ENCODE data around the gene SLC35D2.

Gene SLC35D2

DNA sequence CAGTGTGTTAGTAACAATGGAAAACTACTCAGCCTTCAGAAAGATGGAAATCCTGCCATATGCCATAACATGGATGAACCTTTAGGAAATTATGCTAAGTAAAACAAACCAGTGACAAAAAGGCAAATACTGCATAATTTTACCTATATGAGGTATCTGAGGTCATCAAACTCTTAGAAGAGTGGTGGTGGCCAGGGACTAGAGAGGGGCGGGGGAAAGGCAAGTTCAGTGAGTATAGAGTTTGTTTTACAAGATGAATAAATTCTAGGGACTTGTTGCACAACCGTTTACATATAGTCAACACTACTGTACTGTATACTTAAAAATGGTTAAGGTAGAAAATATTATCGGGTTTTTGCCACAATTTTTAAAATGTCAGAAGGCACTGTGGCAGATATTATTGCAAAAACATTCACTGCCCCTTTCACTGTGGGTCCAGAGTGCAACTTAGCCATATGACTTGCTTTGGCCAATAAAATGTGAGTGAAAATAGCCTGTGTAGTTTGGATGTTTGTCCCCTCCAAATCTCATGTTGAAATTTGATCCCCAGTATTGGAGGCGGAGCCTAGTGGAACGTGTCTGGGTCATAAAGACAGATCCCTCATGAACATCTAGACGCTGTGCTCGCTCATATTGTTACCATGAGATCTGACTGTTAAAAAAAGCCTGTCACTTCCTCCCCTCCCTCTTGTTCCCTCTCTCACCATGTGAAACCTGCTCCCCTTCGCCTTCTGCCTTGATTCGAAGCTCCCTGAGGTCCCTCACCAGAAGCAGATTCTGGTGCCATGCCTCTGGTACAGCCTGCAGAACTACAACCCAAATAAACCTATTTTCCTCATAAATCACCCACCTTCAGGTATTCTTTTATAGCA is 25.1 kb upstream of the SLC35D2 start:
- no peaks in the 10 kb centered on the region for H3K27me3 ChIP-seq (ENCODE audit: insufficient read depth, low read length, poor library complexity)
- H3K36me3 ChIP-seq (ENCODE audit: control insufficient read depth, insufficient read depth, low read length), result peaks cover 2% of the 10 kb centered on the region
- peaks cover 6% of the 10 kb centered on the region for H3K79me1 ChIP-seq (ENCODE audit: low read length)
- H2BK15ac ChIP-seq (replicated peaks; ENCODE audit: low read depth), result no peak overlapping the region
- no peak for DNase-seq
- no peak overlapping the region for H3K27ac ChIP-seq (ENCODE audit: low read depth, low read length)
- H3K4ac ChIP-seq (ENCODE audit: low read depth, low read length), result no peak overlapping the region
- no peak overlapping the region for H3K4me2 ChIP-seq (ENCODE audit: low read length)
- H3K79me2 ChIP-seq (ENCODE audit: control insufficient read depth, insufficient read depth, low read length), result peaks cover 34% of the 10 kb centered on the region
- no peak overlapping the region for H3K18ac ChIP-seq (ENCODE audit: low read length)
- no CpG with 5 or more reads among the region's 9 CpGs for WGBS (ENCODE audit: extremely low coverage, insufficient coverage, low lambda C conversion rate)
- H3K23ac ChIP-seq (ENCODE audit: low read length), result no peak overlapping the region
- no peak overlapping the region for H3K56ac ChIP-seq (ENCODE audit: low read length)
- H2AK5ac ChIP-seq (ENCODE audit: low read length), result no peak overlapping the region
- H2BK5ac ChIP-seq (ENCODE audit: low read length), result no peak overlapping the region
- no peak overlapping the region for H4K8ac ChIP-seq (ENCODE audit: low read depth, low read length)
- H4K5ac ChIP-seq (ENCODE audit: low read length), result no peak overlapping the region
- H2BK120ac ChIP-seq (ENCODE audit: low read depth, low read length), result no peak overlapping the region
- no peak overlapping the region for H3K9ac ChIP-seq (ENCODE audit: low read length)
- no peaks in the 10 kb centered on the region for H3K4me1 ChIP-seq (ENCODE audit: control insufficient read depth, low read depth, low read length)
- H3K4me3 ChIP-seq (ENCODE audit: low read length), result no peak overlapping the region

DNA sequence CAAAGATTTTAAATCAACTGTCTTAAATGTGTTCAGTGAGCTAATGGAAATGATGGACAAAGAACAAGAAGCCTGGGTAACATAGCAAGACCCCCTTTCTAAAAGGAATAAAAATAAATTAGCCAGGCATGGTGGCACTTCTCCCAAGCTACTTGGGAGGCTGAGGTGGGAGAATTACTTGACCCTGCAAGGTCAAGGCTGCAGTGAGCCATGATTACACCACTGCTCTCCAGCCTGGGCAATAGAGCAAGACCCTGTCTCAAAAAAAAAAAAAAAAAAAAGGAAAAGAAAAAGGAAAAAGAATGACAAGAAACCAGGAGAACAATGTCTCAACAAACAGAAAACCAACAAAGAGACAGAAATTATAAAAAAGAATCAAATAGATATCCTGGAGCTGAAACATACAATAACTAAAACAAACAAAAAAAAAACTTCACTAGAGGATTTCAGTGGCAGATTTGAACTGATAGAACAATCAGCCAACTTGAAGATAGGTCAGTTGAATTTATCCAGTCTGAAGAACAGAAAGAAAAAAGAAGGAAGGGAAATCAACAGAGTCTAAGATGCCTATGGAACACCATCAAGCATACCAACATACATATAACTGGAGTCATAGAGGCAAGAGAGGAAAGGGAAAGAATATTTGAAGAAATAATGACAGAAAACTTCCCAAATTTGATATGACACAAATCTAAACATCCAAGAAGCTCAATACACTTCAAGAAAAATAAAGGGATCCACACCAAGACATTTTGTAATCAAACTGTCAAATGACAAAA is 16.8 kb upstream of the SLC35D2 start:
- H3K4ac ChIP-seq (ENCODE audit: low read depth, low read length), result no peak overlapping the region
- no peak overlapping the region for H2AK5ac ChIP-seq (ENCODE audit: low read length)
- no peak for DNase-seq
- H2BK120ac ChIP-seq (ENCODE audit: low read depth, low read length), result no peak overlapping the region
- no peak overlapping the region for H4K5ac ChIP-seq (ENCODE audit: low read length)
- no peak overlapping the region for H3K4me3 ChIP-seq (ENCODE audit: low read length)
- H3K36me3 ChIP-seq (ENCODE audit: control insufficient read depth, insufficient read depth, low read length), result peaks cover 1% of the 10 kb centered on the region
- H3K23ac ChIP-seq (ENCODE audit: low read length), result no peak overlapping the region
- H3K27me3 ChIP-seq (ENCODE audit: insufficient read depth, low read length, poor library complexity), result no peaks in the 10 kb centered on the region
- no peak overlapping the region for H3K4me2 ChIP-seq (ENCODE audit: low read length)
- H3K79me1 ChIP-seq (ENCODE audit: low read length), result peaks cover 5% of the 10 kb centered on the region
- H3K9ac ChIP-seq (ENCODE audit: low read length), result no peak overlapping the region
- no peak overlapping the region for H3K56ac ChIP-seq (ENCODE audit: low read length)
- H3K4me1 ChIP-seq (ENCODE audit: control insufficient read depth, low read depth, low read length), result no peaks in the 10 kb centered on the region
- H2BK15ac ChIP-seq (replicated peaks; ENCODE audit: low read depth), result no peak overlapping the region
- no peak overlapping the region for H3K27ac ChIP-seq (ENCODE audit: low read depth, low read length)
- H2BK5ac ChIP-seq (ENCODE audit: low read length), result no peak overlapping the region
- no peak overlapping the region for H3K18ac ChIP-seq (ENCODE audit: low read length)
- H3K79me2 ChIP-seq (ENCODE audit: control insufficient read depth, insufficient read depth, low read length), result peaks cover 15% of the 10 kb centered on the region
- H4K8ac ChIP-seq (ENCODE audit: low read depth, low read length), result no peak overlapping the region

DNA sequence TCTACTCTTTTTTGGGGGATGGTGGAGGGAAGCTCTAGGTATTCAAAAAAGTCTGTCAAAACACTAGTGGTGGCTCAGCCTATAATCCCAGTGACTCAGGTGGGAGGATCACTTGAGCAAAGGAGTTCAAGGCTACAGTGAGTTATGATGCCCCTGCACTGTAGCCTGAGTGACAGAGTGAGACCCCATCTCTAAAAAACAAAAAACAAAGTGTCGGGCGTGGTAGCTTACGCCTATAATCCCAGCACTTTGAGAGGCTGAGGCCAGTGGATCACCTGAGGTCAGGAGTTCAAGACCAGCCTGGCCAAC is 15.8 kb upstream of the SLC35D2 start:
- Histone ChIP-seq H2BK120ac (ENCODE audit: low read depth, low read length) (no peak overlapping the region), H4K5ac (ENCODE audit: low read length) (no peak overlapping the region), H2BK5ac (ENCODE audit: low read length) (no peak overlapping the region), H2AK5ac (ENCODE audit: low read length) (no peak overlapping the region), H3K23ac (ENCODE audit: low read length) (no peak overlapping the region), H3K79me2 (ENCODE audit: control insufficient read depth, insufficient read depth, low read length) (peaks cover 15% of the 10 kb centered on the region), H2BK15ac (replicated peaks; ENCODE audit: low read depth) (no peak overlapping the region), H3K27me3 (ENCODE audit: insufficient read depth, low read length, poor library complexity) (no peaks in the 10 kb centered on the region), H3K18ac (ENCODE audit: low read length) (no peak overlapping the region), H3K4ac (ENCODE audit: low read depth, low read length) (no peak overlapping the region), H3K4me3 (ENCODE audit: low read length) (no peak overlapping the region), H3K4me2 (ENCODE audit: low read length) (no peak overlapping the region), H3K4me1 (ENCODE audit: control insufficient read depth, low read depth, low read length) (no peaks in the 10 kb centered on the region), H3K79me1 (ENCODE audit: low read length) (peaks cover 5% of the 10 kb centered on the region), H3K56ac (ENCODE audit: low read length) (no peak overlapping the region), H3K27ac (ENCODE audit: low read depth, low read length) (no peak overlapping the region), H3K36me3 (ENCODE audit: control insufficient read depth, insufficient read depth, low read length) (peaks cover 1% of the 10 kb centered on the region), H4K8ac (ENCODE audit: low read depth, low read length) (no peak overlapping the region), H3K9ac (ENCODE audit: low read length) (no peak overlapping the region)
- DNase-seq, result no peak
- WGBS (ENCODE audit: extremely low coverage, insufficient coverage, low lambda C conversion rate), result no CpG with 5 or more reads among the region's 3 CpGs

DNA sequence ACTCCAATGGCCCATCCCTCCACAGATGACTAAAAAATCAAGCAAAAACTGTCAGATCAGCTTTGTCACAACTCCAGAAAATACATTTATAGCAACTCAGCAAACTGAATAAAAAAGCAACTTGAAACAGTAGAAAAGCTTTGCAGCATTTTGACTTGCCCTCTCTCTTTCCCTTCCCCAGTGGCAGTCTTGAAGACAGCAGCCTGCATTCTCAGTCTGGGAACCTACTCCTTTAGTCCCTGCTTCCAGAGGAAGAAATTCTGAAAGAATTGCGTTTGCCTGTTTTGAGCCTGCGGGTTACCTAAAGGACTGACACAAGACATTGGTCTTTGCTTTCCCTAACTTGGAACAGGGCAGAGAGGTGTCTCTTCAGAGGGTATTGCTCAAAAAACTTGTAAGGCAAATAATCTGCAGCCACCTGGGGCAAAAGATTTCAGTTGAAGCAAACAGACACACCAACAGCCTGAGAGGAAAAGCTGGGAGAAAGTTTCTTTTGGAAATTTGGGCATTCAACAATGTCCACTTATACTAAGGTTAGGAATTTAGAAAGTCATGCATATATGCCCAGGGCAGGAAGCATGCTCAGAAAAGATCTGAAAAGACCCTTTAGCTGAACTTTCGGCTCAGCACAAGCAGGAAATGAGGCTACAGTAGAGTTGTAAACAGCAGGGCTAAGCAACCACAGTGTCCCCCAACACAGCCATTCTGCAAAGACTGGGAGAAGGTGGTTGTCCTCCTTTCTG is 15.2 kb upstream of the SLC35D2 start:
- no peak overlapping the region for H3K4me3 ChIP-seq (ENCODE audit: low read length)
- H3K79me1 ChIP-seq (ENCODE audit: low read length), result peaks cover 5% of the 10 kb centered on the region
- H2BK5ac ChIP-seq (ENCODE audit: low read length), result no peak overlapping the region
- H3K27ac ChIP-seq (ENCODE audit: low read depth, low read length), result no peak overlapping the region
- H3K56ac ChIP-seq (ENCODE audit: low read length), result no peak overlapping the region
- no peak overlapping the region for H2BK120ac ChIP-seq (ENCODE audit: low read depth, low read length)
- no peak overlapping the region for H3K9ac ChIP-seq (ENCODE audit: low read length)
- no peak overlapping the region for H2AK5ac ChIP-seq (ENCODE audit: low read length)
- no peak overlapping the region for H4K5ac ChIP-seq (ENCODE audit: low read length)
- DNase-seq, result peak; percentile 44
- H3K27me3 ChIP-seq (ENCODE audit: insufficient read depth, low read length, poor library complexity), result no peaks in the 10 kb centered on the region
- no CpG with 5 or more reads among the region's 3 CpGs for WGBS (ENCODE audit: extremely low coverage, insufficient coverage, low lambda C conversion rate)
- peaks cover 13% of the 10 kb centered on the region for H3K79me2 ChIP-seq (ENCODE audit: control insufficient read depth, insufficient read depth, low read length)
- peaks cover 1% of the 10 kb centered on the region for H3K36me3 ChIP-seq (ENCODE audit: control insufficient read depth, insufficient read depth, low read length)
- no peak overlapping the region for H3K4me2 ChIP-seq (ENCODE audit: low read length)
- H2BK15ac ChIP-seq (replicated peaks; ENCODE audit: low read depth), result no peak overlapping the region
- no peaks in the 10 kb centered on the region for H3K4me1 ChIP-seq (ENCODE audit: control insufficient read depth, low read depth, low read length)
- H3K23ac ChIP-seq (ENCODE audit: low read length), result no peak overlapping the region
- H3K4ac ChIP-seq (ENCODE audit: low read depth, low read length), result no peak overlapping the region
- H3K18ac ChIP-seq (ENCODE audit: low read length), result no peak overlapping the region
- H4K8ac ChIP-seq (ENCODE audit: low read depth, low read length), result no peak overlapping the region

DNA sequence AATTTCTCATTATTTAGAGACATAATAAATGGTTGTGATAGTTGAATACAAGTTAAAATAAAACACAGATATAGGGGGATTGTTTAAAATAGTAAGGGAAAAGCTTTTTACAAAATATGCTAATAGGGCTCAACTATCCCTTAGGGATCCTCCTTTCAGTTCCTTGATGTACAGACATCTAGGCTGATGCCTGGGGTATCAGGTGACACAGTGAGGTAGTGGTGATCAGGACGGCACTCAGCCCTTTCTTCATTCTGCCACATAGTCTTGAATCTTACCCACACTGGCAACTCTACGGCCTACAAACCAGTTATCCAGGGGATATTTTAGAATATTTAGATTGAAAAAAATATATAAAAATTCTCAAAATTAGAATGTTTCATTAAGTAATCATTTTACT is 12.5 kb upstream of the SLC35D2 start:
- H2AK5ac ChIP-seq (ENCODE audit: low read length), result no peak overlapping the region
- peaks cover 5% of the 10 kb centered on the region for H3K79me1 ChIP-seq (ENCODE audit: low read length)
- no CpG with 5 or more reads among the region's 2 CpGs for WGBS (ENCODE audit: extremely low coverage, insufficient coverage, low lambda C conversion rate)
- H3K18ac ChIP-seq (ENCODE audit: low read length), result no peak overlapping the region
- no peak overlapping the region for H2BK15ac ChIP-seq (replicated peaks; ENCODE audit: low read depth)
- H2BK5ac ChIP-seq (ENCODE audit: low read length), result no peak overlapping the region
- H3K27ac ChIP-seq (ENCODE audit: low read depth, low read length), result no peak overlapping the region
- H2BK120ac ChIP-seq (ENCODE audit: low read depth, low read length), result no peak overlapping the region
- no peaks in the 10 kb centered on the region for H3K27me3 ChIP-seq (ENCODE audit: insufficient read depth, low read length, poor library complexity)
- peaks cover 10% of the 10 kb centered on the region for H3K79me2 ChIP-seq (ENCODE audit: control insufficient read depth, insufficient read depth, low read length)
- no peak overlapping the region for H3K4me2 ChIP-seq (ENCODE audit: low read length)
- no peak overlapping the region for H3K56ac ChIP-seq (ENCODE audit: low read length)
- no peak for DNase-seq
- no peak overlapping the region for H3K4me3 ChIP-seq (ENCODE audit: low read length)
- H3K4ac ChIP-seq (ENCODE audit: low read depth, low read length), result no peak overlapping the region
- H3K4me1 ChIP-seq (ENCODE audit: control insufficient read depth, low read depth, low read length), result no peaks in the 10 kb centered on the region
- H4K5ac ChIP-seq (ENCODE audit: low read length), result no peak overlapping the region
- peaks cover 8% of the 10 kb centered on the region for H3K36me3 ChIP-seq (ENCODE audit: control insufficient read depth, insufficient read depth, low read length)
- no peak overlapping the region for H3K23ac ChIP-seq (ENCODE audit: low read length)
- H4K8ac ChIP-seq (ENCODE audit: low read depth, low read length), result no peak overlapping the region
- H3K9ac ChIP-seq (ENCODE audit: low read length), result no peak overlapping the region

Measured in mesendoderm (in vitro differentiated cells).